Suppressor macrophage treated with lipopolysaccharide for 1 hour (primary cell): ENCODE results near the gene TCEAL5.
"Not testable (repeated sequence)": the region's sequence is repeated elsewhere in the genome, so short reads cannot be mapped to it uniquely, and the experiment has no call there.

Experiments
- DNase-seq, 3 donors: peaks; one replicate each; pipeline ENCODE4 v3.0.0-alpha.2; 2020 to 2022

Gene TCEAL5

DNA sequence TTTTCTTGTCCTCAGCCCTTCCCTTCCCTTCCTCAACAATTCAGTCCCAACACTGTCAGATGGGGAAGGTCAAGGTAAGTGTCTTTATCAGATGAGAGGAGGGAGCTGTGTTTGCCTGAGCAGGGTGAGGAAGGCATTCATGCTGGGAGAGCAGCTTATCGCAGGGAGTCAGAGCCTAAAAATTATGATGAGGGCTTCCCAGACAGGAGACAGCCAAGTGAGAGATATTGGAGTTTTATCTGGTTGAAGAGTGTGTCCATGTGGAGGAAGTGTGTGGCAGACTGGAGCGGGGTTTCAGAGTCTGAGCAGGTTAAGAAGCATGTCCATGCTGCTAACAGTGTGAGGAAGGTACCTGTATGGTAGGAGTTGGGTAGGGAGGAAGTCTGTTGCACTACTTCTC, 43.3 kb downstream of the TCEAL5 start:
- no peak for DNase-seq

DNA sequence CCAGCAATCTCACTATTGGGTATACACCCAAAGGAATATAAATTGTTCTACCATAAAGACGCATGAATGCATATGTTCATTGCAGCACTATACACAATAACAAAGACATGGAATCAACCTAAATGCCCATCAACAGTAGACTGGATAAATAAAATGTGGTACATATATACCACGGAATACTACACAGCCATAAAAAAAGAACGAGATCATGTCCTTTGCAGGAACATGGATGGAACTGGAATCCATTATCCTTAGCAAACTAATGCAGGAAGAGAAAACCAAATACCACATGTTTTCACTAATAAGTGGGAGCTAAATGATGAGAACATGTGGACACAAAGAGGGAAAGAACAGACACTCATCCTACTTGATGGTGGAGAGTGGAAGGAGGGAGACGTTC, 50.6 kb downstream of the TCEAL5 start:
- DNase-seq, result not testable (repeated sequence)
